Medulla oblongata (tissue), 1 donor: ENCODE measurements around the gene RBM44.
"Not testable (repeated sequence)": the region's sequence is repeated elsewhere in the genome, so short reads cannot be mapped to it uniquely, and the experiment has no call there.

Source experiments
- DNase-seq: peaks from one replicate; pipeline ENCODE4 v3.0.0-alpha.2; 2015; ENCODE audit errors: extremely low spot score

The RBM44 gene

GRCh38 chr2:237782181-237782580 lies 16.4 kb upstream of the RBM44 start:
- no peak for DNase-seq

GRCh38 chr2:237783678-237784077 lies 14.9 kb upstream of the RBM44 start:
- not testable (repeated sequence) for DNase-seq

- DNase-seq = no peak
Observed at GRCh38 chr2:237786936-237787335, 11.6 kb upstream of the RBM44 start.

- DNase-seq = no peak
Observed at GRCh38 chr2:237790353-237790752, 8.2 kb upstream of the RBM44 start.

GRCh38 chr2:237791977-237792727 lies 6.4 kb upstream of the RBM44 start:
- DNase-seq = no peak

GRCh38 chr2:237797253-237797652 lies 1.3 kb upstream of the RBM44 start:
- DNase-seq = no peak

GRCh38 chr2:237799060-237799428 lies 465 bp downstream of the RBM44 start:
- DNase-seq = no peak

GRCh38 chr2:237801466-237801865 lies 2.9 kb downstream of the RBM44 start:
- DNase-seq = no peak

GRCh38 chr2:237806334-237806733 lies 7.8 kb downstream of the RBM44 start:
- no peak for DNase-seq

GRCh38 chr2:237815637-237816036 lies 17.1 kb downstream of the RBM44 start:
- no peak for DNase-seq

GRCh38 chr2:237816531-237816930 lies 18.0 kb downstream of the RBM44 start:
- no peak for DNase-seq

- no peak for DNase-seq
Observed at GRCh38 chr2:237818066-237818473, 19.5 kb downstream of the RBM44 start.

- DNase-seq = no peak
Observed at GRCh38 chr2:237819231-237819630, 20.7 kb downstream of the RBM44 start.

GRCh38 chr2:237820421-237820820 lies 21.8 kb downstream of the RBM44 start:
- DNase-seq = no peak

- no peak for DNase-seq
Observed at GRCh38 chr2:237823544-237823943, 25.0 kb downstream of the RBM44 start.

- no peak for DNase-seq
Observed at GRCh38 chr2:237824085-237824484, 25.5 kb downstream of the RBM44 start.

GRCh38 chr2:237827421-237827987 lies 28.9 kb downstream of the RBM44 start:
- no peak for DNase-seq

GRCh38 chr2:237830522-237830921 lies 31.9 kb downstream of the RBM44 start:
- DNase-seq = no peak

GRCh38 chr2:237833546-237833945 lies 35.0 kb downstream of the RBM44 start:
- DNase-seq = no peak

GRCh38 chr2:237835372-237835771 lies 36.8 kb downstream of the RBM44 start:
- no peak for DNase-seq

- no peak for DNase-seq
Observed at GRCh38 chr2:237841051-237841450, 42.5 kb downstream of the RBM44 start.

- DNase-seq = not testable (repeated sequence)
Observed at GRCh38 chr2:237848940-237849339, 50.4 kb downstream of the RBM44 start.

- no peak for DNase-seq
Observed at GRCh38 chr2:237854295-237854694, 55.7 kb downstream of the RBM44 start.

- DNase-seq = no peak
Observed at GRCh38 chr2:237857791-237858190, 59.2 kb downstream of the RBM44 start.
